GM18861 (cell line): ENCODE data around the gene ZNF317.
"Not testable (repeated sequence)": the region's sequence is repeated elsewhere in the genome, so short reads cannot be mapped to it uniquely, and the experiment has no call there.

ENCODE experiments used
- ATAC-seq: cut with Tn5 transposase; IDR thresholded peaks from one replicate; pipeline ENCODE4 v1.9.1; 2021; ENCODE audit not compliant: unreplicated experiment

The ZNF317 gene

GRCh38 chr19:9171393-9171991 is 31.3 kb downstream of the ZNF317 start:
- no peak for ATAC-seq

GRCh38 chr19:9175326-9175725 is 35.1 kb downstream of the ZNF317 start:
- ATAC-seq: no peak

- ATAC-seq: no peak
These were observed 38.7 kb downstream of the ZNF317 start, which contains the start of gene OR7D2 for GRCh38 chr19:9178901-9179300. OR7D2 (plus strand) TSS chr19:9178979; CDS start chr19:9185782, 6,803 bp downstream.

- ATAC-seq: no peak
These were observed 42.8 kb downstream of the ZNF317 start for GRCh38 chr19:9183000-9183399.

GRCh38 chr19:9187191-9187590 is 47.0 kb downstream of the ZNF317 start:
- ATAC-seq: no peak

- ATAC-seq: no peak
These were observed 49.3 kb downstream of the ZNF317 start for GRCh38 chr19:9189535-9189934.

GRCh38 chr19:9198044-9198443 is 57.8 kb downstream of the ZNF317 start:
- ATAC-seq: not testable (repeated sequence)

GRCh38 chr19:9205501-9206113 is 65.4 kb downstream of the ZNF317 start:
- no peak for ATAC-seq
